ENCODE data around the gene RBM7.

The RBM7 gene, protein sequence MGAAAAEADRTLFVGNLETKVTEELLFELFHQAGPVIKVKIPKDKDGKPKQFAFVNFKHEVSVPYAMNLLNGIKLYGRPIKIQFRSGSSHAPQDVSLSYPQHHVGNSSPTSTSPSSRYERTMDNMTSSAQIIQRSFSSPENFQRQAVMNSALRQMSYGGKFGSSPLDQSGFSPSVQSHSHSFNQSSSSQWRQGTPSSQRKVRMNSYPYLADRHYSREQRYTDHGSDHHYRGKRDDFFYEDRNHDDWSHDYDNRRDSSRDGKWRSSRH

DNA sequence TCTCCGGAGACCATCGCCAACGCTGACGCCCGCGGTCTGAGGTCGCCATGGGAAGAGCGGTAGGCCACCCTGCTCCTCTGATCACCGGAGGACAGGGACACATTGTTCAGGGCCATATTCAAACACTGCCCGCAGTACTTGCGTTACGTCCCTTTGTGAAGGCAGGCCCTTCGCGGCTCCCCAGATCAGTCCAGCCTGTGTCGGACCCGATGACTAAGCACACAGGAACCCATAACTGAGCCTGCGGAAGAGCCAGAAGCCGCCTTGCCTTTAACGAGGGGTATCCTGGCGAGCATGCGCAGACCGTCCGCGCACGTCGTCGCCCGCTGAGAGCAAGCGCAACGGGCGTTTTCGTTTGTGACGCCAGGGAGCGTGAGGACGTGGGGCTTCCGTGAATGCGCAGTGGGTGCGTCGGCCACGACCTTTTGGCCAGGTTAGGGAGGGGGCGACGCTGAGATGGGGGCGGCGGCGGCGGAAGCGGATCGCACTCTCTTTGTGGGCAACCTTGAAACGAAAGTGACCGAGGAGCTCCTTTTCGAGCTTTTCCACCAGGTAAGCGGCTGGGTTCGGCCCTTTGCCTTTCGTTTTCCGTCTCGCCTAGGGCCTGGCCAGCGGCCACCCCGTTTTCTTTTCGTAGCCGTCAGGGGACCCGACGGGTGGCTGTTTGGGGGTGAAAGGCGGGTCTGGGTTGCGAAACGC is at the start of gene RBM7, which contains the start of gene C11orf71:
TSS of gene RBM7 (plus strand) at position 451 of the 699 bp plus-strand sequence. CDS start at position 457, 6 bp downstream.
TSS of gene C11orf71 (minus strand) at position 296 of the 699 bp plus-strand sequence. CDS start at position 116, 180 bp downstream.
- DNase-seq (ENCODE audit: low read depth): peak; percentile 98

DNA sequence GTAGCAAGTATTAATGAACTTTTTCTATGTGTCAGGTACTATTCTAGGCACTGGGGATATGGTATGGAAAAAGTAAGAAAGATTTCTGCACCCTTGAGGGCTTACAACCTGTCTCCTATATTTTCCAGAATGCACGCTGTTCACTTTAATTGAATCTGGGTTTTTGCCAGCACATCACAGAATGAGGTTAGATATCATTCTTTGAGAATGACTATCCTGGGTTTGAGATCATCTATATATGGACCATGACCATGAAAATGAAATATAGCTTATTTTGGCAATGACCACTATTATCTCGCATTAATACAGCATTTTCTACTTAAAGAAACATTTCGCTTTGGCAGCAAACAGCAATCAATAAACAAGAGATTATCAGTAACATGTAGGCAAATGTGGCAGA is 47.0 kb upstream of the RBM7 start:
- DNase-seq (ENCODE audit: low read depth): no peak

DNA sequence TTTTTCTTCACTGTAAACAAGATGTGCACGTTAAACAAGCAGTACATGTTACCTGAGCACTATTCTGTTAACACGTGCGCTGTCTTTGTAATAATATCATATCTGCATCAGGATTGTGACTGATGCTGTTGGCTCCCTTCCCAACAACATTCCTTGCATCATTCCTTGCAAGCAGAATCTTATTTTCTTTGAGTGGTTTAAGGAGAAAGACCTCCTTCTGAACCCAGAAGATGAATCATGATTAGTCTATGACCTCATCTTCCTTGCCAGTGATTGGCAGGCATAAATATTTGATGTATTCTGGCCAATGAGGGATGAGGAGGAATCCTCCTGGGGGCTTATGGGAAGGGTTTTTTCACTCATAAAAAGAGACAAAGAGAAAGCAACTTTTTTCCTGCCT is 46.4 kb upstream of the RBM7 start:
- DNase-seq (ENCODE audit: low read depth): no peak

DNA sequence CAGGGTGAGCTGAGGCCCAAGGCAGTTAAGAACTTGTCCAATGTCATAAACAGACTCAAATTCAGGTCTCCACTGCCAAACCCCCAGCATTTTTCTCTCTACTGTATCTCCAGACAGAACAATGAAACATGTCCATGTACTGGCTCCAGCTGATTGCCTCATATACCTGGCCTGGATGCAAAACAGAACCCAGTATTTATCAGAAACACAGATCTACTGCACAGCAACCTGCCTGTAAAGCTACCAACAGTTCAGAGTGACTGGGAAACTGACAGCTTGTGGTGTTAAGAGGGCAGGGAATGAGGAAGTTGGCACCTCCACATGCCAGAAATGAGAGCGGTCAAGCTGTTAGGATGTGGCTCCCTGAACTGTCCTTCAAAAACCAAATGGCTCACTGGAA is 41.8 kb upstream of the RBM7 start:
- DNase-seq (ENCODE audit: low read depth): no peak

DNA sequence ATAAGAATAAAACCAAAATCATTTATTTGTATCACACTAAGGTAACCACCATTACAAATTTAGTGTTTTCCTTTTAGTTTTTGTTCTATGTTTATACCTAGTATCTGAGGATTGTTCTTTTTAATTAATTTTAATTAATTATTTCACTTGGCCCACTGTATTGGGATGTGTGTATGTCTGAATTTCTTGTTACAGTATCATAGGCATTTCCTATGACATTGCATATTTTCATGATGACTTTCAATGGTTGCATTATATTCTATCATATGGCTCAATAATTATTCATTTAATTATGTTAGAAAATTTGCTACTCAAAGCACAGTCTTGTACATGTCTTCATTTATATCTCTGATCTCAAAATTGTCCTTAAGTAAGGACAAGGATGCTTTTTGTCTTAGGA is 41.1 kb upstream of the RBM7 start:
- no peak for DNase-seq (ENCODE audit: low read depth)

DNA sequence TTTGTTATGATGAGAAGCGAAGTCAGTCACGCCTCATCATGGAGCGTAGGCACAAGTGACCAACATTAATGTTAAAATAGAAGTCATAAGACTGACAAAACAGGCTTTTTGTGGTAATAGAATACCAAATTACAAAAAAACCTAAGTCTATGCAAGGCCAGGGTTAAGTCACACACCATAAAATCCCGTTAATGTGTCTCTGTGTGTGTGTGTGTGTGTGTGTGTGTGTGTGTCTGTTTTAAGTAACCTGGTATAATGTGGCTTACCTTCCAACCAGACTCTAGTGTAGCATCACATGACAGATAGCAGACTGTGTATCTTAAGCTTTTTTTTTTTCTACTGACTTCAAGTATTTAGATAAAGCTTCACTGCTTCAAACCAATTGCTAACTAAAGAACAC is 38.1 kb upstream of the RBM7 start:
- no peak for DNase-seq (ENCODE audit: low read depth)

DNA sequence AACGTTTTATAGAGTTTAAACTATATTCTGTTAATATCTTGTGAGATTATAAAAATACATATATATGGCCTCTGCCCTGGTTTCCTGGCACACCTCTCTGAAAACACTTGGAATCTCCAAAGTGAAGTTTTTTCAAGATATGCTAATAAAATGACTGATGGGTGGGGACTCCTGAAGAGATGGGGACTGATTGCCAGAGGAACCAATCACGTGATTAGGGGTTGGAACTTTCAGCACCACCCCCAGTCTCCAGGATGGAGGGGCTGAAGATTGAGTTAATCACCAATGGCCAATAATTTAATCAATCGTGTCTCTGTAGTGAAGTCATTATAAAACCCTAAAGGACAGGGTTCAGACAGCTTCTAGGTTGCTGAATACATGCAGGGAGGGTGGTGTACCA is 37.5 kb upstream of the RBM7 start:
- DNase-seq (ENCODE audit: low read depth): no peak

DNA sequence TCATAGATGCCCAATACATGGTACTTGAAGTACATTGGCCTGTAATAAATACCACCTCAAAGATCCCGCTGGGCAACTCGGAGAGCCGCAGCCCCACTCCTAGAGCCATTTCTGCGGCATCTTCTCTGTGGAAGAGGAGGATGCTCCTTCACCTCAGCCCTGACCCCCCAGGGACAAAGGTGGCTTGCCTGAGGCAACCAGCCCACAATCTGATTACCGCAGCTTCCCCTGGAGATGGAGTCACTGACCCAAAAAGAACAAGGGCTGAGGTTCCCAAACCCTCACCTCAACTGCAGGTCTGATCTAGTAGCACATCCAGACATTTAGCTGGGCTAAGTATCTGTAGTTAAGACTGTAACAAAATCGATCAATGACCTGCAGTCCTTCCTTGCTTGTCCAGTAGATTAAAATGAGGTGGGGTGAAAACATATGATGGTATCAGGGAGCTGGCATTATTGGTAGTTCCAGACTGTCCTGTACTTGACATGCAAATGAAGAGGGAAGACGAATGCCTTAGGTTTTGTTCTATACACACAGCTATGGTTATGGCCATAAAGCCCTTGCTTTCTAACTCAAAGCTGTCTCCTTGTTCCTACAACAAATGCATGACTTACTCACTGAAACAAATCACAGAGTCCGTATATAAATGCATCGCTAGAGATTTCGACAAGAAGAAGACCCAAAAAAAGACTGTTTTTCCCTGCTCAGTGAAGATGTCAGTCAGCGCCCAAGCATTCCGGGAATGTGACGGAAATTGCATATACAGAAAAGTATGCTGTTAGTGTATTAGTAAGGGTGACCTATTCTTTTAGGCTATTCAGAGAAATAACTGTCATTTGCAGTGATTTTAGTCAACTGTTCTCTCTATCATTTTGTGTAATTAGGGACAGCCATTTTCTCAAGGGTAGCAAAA is 33.9 kb upstream of the RBM7 start:
- no peak for DNase-seq (ENCODE audit: low read depth)

DNA sequence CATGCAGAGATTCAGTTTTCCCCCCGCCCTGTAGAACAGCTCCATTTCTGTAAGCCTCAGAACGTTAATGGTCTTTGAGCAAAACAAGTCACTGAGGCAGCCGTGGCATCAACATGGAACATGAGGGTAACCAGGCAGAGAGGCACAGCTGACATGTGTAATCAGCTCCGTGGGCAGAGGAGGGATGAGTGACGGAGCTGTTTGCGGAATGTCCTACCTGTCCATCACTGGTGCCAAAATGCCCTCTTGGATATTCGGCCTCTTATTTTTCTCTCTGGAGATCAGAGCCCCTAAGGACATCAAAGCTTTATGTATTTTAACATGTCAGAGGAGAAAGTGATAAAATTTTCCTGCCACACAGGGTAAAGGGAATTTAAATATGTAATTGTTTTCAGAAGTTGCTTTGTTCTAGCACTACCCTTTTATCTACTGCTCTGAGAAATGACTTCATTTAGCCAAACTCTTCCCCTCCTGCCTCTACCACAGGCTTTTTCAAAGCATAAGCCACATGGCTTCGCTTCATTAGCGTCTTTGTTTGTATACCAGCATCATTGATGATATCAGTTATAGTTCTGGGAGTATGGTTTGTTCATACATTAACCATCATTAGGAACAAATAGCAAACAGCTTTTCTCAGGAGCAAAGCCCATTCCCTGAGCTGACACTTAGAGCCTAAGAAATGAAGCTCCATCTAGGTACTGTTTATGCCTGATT is 33.1 kb upstream of the RBM7 start:
- no peak for DNase-seq (ENCODE audit: low read depth)

DNA sequence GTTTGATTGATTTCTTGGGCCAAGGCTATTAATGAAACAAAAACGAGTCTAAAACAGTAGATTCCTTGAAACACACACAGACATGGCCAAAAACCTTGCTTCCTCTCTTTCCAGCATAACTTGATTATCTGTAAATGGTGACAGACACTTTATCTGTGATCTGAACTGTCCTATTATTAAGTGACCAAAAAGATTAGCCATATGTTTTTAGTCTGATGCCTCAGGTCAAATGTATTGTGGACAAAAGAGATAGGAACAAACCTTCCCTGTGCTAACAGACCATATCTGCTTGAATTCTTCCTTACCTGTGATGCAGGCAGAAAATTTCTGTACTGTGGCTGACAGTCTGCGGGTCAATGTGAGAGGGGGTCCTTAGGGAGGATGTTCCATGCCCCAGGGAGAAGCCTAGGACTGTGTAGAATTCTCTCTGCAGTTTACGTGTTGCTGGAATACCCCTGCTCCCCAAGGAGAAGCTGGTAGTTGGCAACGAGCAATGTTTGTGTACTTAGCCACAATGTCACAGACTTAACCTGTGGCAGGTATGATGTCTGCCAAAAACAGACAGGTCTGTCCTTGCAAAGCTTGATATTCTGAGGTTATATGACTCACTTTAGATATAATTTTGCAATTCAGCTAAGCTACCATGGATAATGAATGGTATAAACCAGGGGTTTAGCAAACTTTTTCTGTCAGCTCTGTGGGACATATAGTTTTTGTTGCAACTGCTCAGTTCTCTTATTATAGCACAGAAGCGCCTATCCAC is 31.4 kb upstream of the RBM7 start:
- DNase-seq (ENCODE audit: low read depth): no peak

DNA sequence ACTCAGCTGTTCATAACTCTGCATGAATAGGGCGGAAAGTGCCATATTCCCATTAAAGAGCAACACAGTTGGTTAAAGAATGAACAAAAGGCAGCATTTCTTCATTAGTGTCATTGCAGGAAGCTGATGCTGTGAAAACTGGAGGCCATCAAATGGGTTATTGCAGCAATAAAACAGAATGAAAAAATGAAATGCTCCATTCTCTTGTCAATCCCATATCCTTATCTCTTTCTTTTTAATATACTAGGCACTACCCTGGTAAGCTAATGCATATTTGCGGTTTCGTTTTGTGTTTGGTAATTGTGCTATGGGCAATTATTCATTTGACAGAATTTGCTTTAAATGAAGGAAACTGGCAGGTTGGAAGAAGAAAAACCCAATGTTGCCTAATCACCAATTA is 25.4 kb upstream of the RBM7 start:
- DNase-seq (ENCODE audit: low read depth): no peak

DNA sequence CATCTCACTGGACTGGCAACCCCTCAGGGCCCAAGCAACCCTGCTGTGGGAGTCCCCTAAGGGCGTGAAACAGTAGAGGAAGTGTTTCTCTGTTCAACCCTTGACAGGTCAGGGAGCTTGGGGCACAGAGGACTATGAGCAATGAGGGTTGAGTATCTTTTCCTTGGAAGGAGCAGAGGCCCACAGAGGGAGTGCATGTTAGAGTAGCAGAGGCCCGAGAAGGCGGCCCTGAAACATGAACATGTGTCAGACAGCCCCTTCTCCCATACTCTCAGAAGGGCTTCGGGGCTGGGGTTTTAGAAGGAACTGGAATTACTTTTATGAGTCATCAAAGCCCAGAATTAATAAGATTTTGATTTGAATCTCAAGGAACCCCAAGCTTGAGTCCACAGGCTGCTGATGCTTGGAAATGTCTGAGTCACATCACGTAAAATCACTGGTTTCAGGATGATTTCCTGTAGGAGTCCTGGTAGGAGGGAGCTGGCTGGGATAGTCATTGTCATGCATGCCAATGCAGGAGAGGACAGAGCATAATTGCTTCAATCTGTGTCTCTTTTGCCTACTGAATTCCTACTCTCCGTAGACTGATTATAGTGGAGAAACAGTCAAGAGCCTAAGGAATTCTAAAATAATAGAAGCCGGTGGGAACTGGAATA is 22.7 kb upstream of the RBM7 start:
- DNase-seq (ENCODE audit: low read depth): no peak

DNA sequence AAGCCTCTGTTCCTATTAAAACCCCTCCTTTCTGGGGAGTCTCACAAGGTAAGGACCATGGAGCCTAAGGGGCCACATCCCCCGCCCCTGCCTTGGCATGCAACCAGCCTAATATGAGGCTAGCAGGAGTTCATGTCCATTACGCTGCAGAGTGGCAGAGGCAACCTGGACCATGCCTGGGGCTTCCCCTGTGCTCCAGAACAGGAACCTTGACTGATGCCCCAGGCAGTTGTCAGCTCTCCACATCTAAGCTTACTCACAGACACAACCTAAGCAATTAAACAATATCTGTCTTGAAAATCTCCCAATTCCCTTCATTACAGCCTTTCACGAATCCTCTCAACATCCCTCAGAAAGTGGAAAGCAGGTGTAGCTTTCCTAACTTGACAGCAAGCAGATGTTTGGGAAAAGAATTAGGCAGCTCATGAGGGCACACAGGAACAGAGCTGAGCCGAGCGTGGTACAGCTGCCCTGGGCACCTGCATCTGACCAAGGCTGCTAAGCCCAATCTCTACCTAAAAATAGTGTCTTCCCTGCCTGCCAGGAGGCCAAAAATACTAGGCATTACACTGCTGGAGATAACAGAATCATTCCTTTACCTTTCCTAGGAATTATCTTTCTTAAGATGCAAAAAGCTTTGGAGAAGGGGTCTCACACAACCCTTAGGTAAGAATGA is 20.9 kb upstream of the RBM7 start:
- no peak for DNase-seq (ENCODE audit: low read depth)

DNA sequence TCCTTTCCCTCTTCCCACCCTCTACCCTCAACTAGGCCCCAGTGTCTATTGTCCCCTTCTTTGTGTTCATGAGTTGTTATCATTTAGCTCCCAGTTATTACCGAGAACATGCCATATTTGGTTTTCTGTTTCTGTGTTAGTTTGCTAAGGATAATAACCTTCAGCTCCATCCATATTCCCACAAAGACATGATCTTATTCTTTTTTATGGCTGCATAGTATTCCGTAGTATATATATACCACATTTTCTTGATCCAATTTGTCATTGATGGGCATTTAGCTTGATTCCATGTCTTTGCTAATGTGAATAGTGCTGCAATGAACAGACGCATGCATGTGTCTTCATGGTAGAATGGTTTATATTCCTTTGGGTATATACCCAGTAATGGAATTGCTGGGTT is 18.0 kb upstream of the RBM7 start:
- DNase-seq (ENCODE audit: low read depth): no peak

DNA sequence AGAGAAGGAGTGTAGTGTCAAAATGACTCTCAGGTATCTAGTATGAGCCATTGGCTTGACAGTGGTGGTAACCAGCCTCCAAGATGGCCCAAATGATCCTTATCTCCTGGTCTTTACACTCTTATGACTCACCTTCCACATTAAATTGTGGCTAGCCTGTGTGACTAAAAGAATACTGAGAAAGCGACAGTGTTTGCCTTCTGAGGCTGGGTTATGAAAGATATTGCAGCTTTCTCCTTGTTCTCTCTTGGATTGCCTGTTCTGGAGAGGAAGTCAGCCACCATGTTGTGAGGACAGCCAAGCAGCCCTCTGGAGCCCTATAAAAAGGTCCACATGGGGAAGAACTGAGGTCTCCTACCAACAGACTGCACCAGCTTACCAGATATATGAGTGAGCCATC is 16.0 kb upstream of the RBM7 start:
- DNase-seq (ENCODE audit: low read depth): no peak

DNA sequence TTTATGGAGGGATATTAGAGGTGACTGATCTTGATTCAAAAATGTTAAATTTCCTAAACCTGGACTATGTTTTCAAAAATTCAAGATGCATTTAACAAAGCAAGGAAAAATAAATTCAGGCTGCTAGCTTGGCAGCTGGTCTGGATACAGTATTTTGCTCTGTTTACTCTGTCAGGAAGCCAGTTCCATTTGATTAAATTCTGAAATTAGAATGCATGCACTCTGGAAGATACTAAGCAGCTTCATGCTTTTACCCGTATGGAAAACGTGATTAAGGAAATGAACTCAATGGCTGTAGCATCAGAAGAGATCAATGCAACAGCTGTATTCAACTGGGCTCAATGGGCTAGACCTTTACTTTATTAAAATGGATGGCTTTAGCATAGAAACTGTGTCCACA is 14.3 kb upstream of the RBM7 start:
- DNase-seq (ENCODE audit: low read depth): no peak

DNA sequence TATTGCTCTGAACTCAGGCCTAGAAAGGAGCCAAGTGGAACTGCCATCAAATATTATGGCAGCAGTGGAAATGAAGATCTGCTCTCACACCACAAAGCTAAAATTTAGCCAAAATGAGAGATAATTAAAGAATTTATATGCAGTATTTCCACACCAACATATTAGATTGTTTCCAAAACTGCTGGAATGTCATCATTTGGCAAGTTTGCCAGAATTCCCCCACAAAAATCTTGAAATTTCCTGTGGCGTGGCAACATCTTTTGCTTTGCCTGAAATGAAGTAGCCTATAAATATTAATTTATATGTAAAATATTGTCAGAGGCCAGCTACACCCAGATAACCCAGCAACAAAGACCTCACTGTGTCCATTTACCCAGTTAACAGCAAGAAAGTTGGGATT is 13.9 kb upstream of the RBM7 start:
- no peak for DNase-seq (ENCODE audit: low read depth)

DNA sequence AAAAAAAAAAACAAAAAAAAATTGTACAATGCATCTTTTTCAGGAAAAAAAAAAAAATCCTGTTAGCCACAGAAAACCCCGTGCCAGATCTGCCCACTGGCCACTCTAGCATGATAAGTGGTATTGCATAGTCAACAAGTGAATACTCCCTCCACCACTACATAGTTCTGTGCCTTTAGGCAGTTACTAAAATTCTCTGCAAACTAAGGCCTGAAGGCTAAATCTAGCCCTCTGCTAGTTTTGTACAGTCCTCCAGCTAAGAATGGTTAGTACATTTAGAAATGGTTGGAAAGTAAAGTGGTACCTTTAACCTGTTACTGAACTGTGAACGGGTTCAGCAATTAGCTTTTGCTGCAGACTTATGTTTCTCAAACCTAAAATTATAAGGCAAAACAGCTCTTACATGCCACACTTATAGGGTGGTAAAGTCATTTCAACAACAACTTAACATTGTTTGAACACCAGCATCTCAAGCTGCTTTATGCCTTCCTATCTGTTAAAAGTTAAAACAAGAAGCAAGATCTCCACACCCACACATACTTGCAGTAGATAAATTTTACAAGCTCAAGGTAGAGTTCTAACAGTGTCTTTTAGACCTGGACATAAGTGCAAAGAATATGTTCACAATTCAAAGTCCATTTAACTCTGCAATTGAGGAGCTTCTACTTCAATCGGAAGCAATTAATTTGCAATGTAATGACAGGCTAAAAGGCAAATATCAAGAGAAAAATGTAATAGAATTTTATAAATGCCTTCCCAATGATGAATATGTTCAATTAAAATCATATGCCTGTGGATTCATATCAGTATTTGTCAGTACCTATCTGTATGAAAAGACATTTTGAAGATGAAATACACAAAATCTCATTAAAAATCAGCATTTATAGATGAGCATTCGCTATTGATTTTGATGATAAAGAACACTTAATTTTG is 7.5 kb upstream of the RBM7 start:
- no peak for DNase-seq (ENCODE audit: low read depth)

DNA sequence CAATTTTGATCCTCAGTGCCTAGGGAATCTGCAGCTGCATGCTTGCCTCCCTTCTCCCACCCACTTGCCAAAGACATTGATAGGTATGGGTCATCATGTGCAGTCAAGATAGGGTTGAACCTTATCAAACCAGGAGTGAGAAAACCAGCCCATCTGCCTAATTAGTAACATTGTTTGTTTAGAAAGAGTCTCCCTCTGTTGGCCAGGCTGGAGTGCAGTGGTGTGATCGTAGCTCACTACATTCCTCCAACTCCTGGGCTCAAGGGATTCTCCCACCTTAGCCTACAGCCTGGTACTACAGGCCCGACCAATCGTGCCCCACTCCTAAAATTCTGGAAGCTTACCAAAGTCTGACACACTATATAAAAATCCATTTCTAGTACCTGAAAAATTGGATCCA is 4.7 kb upstream of the RBM7 start:
- no peak for DNase-seq (ENCODE audit: low read depth)

All from stimulated activated CD8-positive, alpha-beta memory T cell treated with anti-CD3 and anti-CD28 coated beads, Interleukin-4, amount 100 ng/mL, for 24 hours (primary cell).